ENCODE results near the gene ALOX12.

- TF ChIP-seq POLR2A (IDR thresholded peaks at IDR 0.05; ENCODE audit: low read depth) (no peak), EP300 (IDR thresholded peaks at IDR 0.05) (no peak), POLR2AphosphoS5 (IDR thresholded peaks at IDR 0.05) (no peak)
- TF ChIP-seq, protein P1, sequence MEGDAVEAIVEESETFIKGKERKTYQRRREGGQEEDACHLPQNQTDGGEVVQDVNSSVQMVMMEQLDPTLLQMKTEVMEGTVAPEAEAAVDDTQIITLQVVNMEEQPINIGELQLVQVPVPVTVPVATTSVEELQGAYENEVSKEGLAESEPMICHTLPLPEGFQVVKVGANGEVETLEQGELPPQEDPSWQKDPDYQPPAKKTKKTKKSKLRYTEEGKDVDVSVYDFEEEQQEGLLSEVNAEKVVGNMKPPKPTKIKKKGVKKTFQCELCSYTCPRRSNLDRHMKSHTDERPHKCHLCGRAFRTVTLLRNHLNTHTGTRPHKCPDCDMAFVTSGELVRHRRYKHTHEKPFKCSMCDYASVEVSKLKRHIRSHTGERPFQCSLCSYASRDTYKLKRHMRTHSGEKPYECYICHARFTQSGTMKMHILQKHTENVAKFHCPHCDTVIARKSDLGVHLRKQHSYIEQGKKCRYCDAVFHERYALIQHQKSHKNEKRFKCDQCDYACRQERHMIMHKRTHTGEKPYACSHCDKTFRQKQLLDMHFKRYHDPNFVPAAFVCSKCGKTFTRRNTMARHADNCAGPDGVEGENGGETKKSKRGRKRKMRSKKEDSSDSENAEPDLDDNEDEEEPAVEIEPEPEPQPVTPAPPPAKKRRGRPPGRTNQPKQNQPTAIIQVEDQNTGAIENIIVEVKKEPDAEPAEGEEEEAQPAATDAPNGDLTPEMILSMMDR (IDR thresholded peaks at IDR 0.05): no peak
Measured at GRCh38 chr17:6948976-6949375, 46.9 kb upstream of the ALOX12 start.

All from esophagus muscularis mucosa (tissue), 4 donors.